SK-N-SH (cell line): Measurements from ENCODE around the gene POU2AF2. TPM values are rescaled to one million over a fixed set of nuclear protein-coding genes. Genes with fewer than 3 reads are reported as not detected.
"Not testable (repeated sequence)": the region's sequence is repeated elsewhere in the genome, so short reads cannot be mapped to it uniquely, and the experiment has no call there.

Experiments
- CTCF ChIA-PET: fragments of 300-600, 350-600 bp; formaldehyde crosslinking; extraction: SDS; loops from one replicate; lab custom pipeline; 2021; lab: Yijun Ruan, JAX
- POLR2A ChIA-PET: fragments of 350-600 bp; sonication (Branson Sonifier 250); formaldehyde crosslinking; extraction: SDS; loops from one replicate; lab custom pipeline; 2020; ENCODE audit warnings: antibody characterized with exemption, inconsistent platforms; lab: Yijun Ruan, JAX
- DNase-seq: peaks from one replicate; pipeline ENCODE4 v3.0.0; 2012
- H2AFZ ChIP-seq: fragments of 200-600 bp; sonication (generic); 2 replicates; pipeline ENCODE4 v1.8.1; 2016; ENCODE audit warnings: antibody characterized with exemption, mild to moderate bottlenecking, low read depth
- H3F3A ChIP-seq: fragments of 200-600 bp; sonication (generic); replicated peaks from 2 replicates; pipeline ENCODE3; 2016; ENCODE audit warnings: antibody characterized with exemption, mild to moderate bottlenecking; ENCODE audit not compliant: insufficient read depth
- H3K27ac ChIP-seq, 2 experiments: fragments of 200-500 bp in 1 of 2; fragments of 200-600 bp in 1 of 2; sonication (Bioruptor generic) in 1 of 2; sonication (generic), shearing (Covaris generic) in 1 of 2; 2 replicates each; pipeline versions ENCODE4 v1.5.1 to v1.6.1; 2014 to 2016; ENCODE audit warnings: low read depth in 2 of 2, inconsistent platforms in 1 of 2, low read length in 1 of 2, mild to moderate bottlenecking in 1 of 2, mixed read lengths in 1 of 2
- H3K27me3 ChIP-seq: fragments of 200-600 bp; sonication (generic), shearing (Covaris generic); 2 replicates; pipeline ENCODE4 v1.6.1; 2016; ENCODE audit warnings: mixed run types; ENCODE audit not compliant: insufficient read depth
- H3K36me3 ChIP-seq, 2 experiments: fragments of 200-500 bp in 1 of 2; fragments of 200-600 bp in 1 of 2; sonication (Bioruptor generic) in 1 of 2; sonication (generic) in 1 of 2; replicated peaks in 1 of 2; 2 replicates each; pipeline versions ENCODE3 to v1.5.1; 2014 to 2016; ENCODE audit warnings: low read length in 1 of 2, mild to moderate bottlenecking in 1 of 2; ENCODE audit not compliant: insufficient read depth in 2 of 2, control insufficient read depth in 1 of 2
- H3K4me1 ChIP-seq, 2 experiments: fragments of 200-500 bp in 1 of 2; fragments of 200-600 bp in 1 of 2; sonication (Bioruptor generic) in 1 of 2; sonication (generic), shearing (Covaris generic) in 1 of 2; 2 replicates each; pipeline versions ENCODE4 v1.5.1 to v1.6.1; 2014 to 2016; ENCODE audit warnings: low read depth in 1 of 2, low read length in 1 of 2, mixed run types in 1 of 2; ENCODE audit not compliant: insufficient read depth in 2 of 2, control insufficient read depth in 1 of 2
- H3K4me2 ChIP-seq: fragments of 200-600 bp; sonication (generic), shearing (Covaris generic); 2 replicates; pipeline ENCODE4 v1.6.1; 2017; ENCODE audit warnings: mixed run types
- H3K4me3 ChIP-seq, 2 experiments: fragments of 200-500 bp in 1 of 2; fragments of 200-600 bp in 1 of 2; sonication (Bioruptor generic) in 1 of 2; sonication (generic), shearing (Covaris generic) in 1 of 2; 2 replicates each; pipeline versions ENCODE4 v1.5.1 to v1.8.1; 2014 to 2016; ENCODE audit warnings: low read depth in 2 of 2, inconsistent platforms in 1 of 2, low read length in 1 of 2, mild to moderate bottlenecking in 1 of 2, mixed read lengths in 1 of 2, moderate library complexity in 1 of 2
- H3K79me2 ChIP-seq: fragments of 200-600 bp; sonication (generic); 2 replicates; pipeline ENCODE4 v1.8.1; 2017; ENCODE audit warnings: mild to moderate bottlenecking; ENCODE audit not compliant: insufficient read depth
- H3K9ac ChIP-seq: fragments of 200-600 bp; sonication (generic); 2 replicates; pipeline ENCODE4 v1.6.1; 2017; ENCODE audit warnings: mixed run types
- H3K9me2 ChIP-seq: fragments of 200-600 bp; sonication (generic); 2 replicates; pipeline ENCODE4 v1.6.1; 2017; ENCODE audit warnings: mixed run types
- H3K9me3 ChIP-seq: fragments of 200-600 bp; sonication (generic); 2 replicates; pipeline ENCODE4 v1.6.1; 2017; ENCODE audit warnings: mixed run types, mild to moderate bottlenecking, moderate library complexity
- H4K20me1 ChIP-seq: fragments of 200-600 bp; sonication (generic); 2 replicates; pipeline ENCODE4 v1.6.1; 2017; ENCODE audit warnings: mild to moderate bottlenecking, mixed run types; ENCODE audit not compliant: insufficient read depth
- CHD2 ChIP-seq: fragments of 150-350 bp; IDR thresholded peaks from 2 replicates; pipeline ENCODE4 v1.6.1; 2018; ENCODE audit warnings: low read length; ENCODE audit not compliant: partially characterized antibody
- CTCF ChIP-seq: fragments of 200-600 bp; sonication (generic); IDR thresholded peaks from 2 replicates; pipeline ENCODE4 v1.6.1; 2017; ENCODE audit warnings: antibody characterized with exemption, mild to moderate bottlenecking, moderate library complexity
- FOSL2 ChIP-seq: IDR thresholded peaks from 2 replicates; pipeline ENCODE4 v1.4.0; 2012; ENCODE audit warnings: low read depth, mild to moderate bottlenecking, moderate library complexity, borderline replicate concordance
- GATA2 ChIP-seq: sonication (generic); formaldehyde crosslinking; IDR thresholded peaks from 2 replicates; pipeline ENCODE4 v1.5.0; 2020; ENCODE audit warnings: mild to moderate bottlenecking, missing genetic modification reagents
- JUND ChIP-seq: IDR thresholded peaks from 2 replicates; pipeline ENCODE4 v1.4.0; 2012
- MEF2A ChIP-seq: IDR thresholded peaks from 2 replicates; pipeline ENCODE4 v1.4.0; 2012; ENCODE audit warnings: low read depth, borderline replicate concordance
- NFIC ChIP-seq: IDR thresholded peaks from 2 replicates; pipeline ENCODE4 v1.4.0; 2012; ENCODE audit warnings: borderline replicate concordance
- RAD21 ChIP-seq: IDR thresholded peaks from 2 replicates; pipeline ENCODE4 v1.6.1; 2012; ENCODE audit warnings: mild to moderate bottlenecking, low read length
- RCOR1 ChIP-seq: fragments of 150-350 bp; IDR thresholded peaks from 2 replicates; pipeline ENCODE4 v1.6.1; 2017; ENCODE audit warnings: antibody characterized with exemption, low read length
- SIN3A ChIP-seq: IDR thresholded peaks from 2 replicates; pipeline ENCODE4 v1.6.1; 2012; ENCODE audit warnings: low read depth, mild to moderate bottlenecking, low read length, moderate library complexity, borderline replicate concordance
- SMC3 ChIP-seq: IDR thresholded peaks from 2 replicates; pipeline ENCODE4 v1.6.1; 2012; ENCODE audit warnings: low read depth, low read length, improper control_type of control experiment
- TAF1 ChIP-seq: IDR thresholded peaks from 2 replicates; pipeline ENCODE4 v1.6.1; 2012; ENCODE audit warnings: low read depth, mild to moderate bottlenecking, low read length, moderate library complexity, borderline replicate concordance
- USF2 ChIP-seq: fragments of 150-350 bp; IDR thresholded peaks from 2 replicates; pipeline ENCODE4 v1.6.1; 2017; ENCODE audit warnings: antibody characterized with exemption, low read length, low read depth, borderline replicate concordance
- YY1 ChIP-seq: IDR thresholded peaks from 2 replicates; pipeline ENCODE4 v1.4.0; 2012; ENCODE audit warnings: low read depth, mild to moderate bottlenecking
- WGBS: methylation state at CpG from one replicate; pipeline ENCODE4 v1.1.6; 2017; ENCODE audit warnings: low lambda C conversion rate; 5-methylcytosine and 5-hydroxymethylcytosine counted together
- polyA plus RNA-seq, 3 experiments: library from polyadenylated mRNA; depleted of rRNA; stranded (reverse); fragments of >200 nt; gene quantifications; 2 replicates each; pipeline ENCODE4 v1.2.3, GENCODE V29; 2012

Gene POU2AF2
- polyA plus RNA-seq, 1 of the 3 experiments (the other 2 are of a cell fraction) = 0.15 TPM

DNA sequence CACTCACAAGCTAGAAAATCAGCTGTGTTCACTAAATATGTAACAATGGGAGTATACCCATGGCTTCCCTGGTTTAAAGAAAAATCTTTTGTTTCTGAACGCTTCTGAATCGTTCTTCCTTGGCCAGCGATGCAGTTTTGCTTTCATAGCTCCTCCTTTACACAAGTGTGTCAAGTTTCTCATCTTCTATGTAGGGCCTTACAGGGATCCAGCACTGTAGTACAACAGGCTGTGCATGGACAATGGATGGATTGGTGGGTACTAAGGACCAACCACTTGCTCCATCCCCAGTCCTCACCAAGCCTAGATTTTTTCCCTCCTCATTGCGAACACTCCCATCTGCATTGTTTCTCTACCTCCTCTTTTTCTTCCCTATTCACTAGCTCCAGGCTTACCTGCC is 24.3 kb upstream of the POU2AF2 start:
- Histone ChIP-seq H3K9me3 (no peaks in the 10 kb centered on the region), H2AFZ (no peak overlapping the region), H3K9me2 (no peaks in the 10 kb centered on the region), H3F3A (no peaks in the 10 kb centered on the region), H3K4me3 (no peak overlapping the region), H3K36me3 (no peaks in the 10 kb centered on the region), H3K4me2 (no peak overlapping the region), H3K79me2 (no peaks in the 10 kb centered on the region), H3K9ac (no peak overlapping the region), H3K27ac (no peak overlapping the region), H3K27me3 (no peaks in the 10 kb centered on the region), H3K4me1 (no peaks in the 10 kb centered on the region), H4K20me1 (no peaks in the 10 kb centered on the region)
- CTCF ChIA-PET = interaction anchor here (0.8 to 3.5 kb wide), 2 partner anchors 10 kb away, joined by 3 to 18 read pairs; no protein-coding TSS in a partner anchor
- POLR2A ChIA-PET = no interaction called here
- WGBS = 89% methylated on average over 4 of the region's 4 CpGs
- no peak for DNase-seq
- TF ChIP-seq TAF1 (no peak), GATA2 (CRISPR knock-in tag) (no peak), USF2 (no peak), SMC3 (no peak), YY1 (no peak), NFIC (no peak), JUND (no peak), RCOR1 (no peak), CTCF (no peak), FOSL2 (no peak), SIN3A (no peak), MEF2A (no peak), RAD21 (no peak), CHD2 (no peak)

DNA sequence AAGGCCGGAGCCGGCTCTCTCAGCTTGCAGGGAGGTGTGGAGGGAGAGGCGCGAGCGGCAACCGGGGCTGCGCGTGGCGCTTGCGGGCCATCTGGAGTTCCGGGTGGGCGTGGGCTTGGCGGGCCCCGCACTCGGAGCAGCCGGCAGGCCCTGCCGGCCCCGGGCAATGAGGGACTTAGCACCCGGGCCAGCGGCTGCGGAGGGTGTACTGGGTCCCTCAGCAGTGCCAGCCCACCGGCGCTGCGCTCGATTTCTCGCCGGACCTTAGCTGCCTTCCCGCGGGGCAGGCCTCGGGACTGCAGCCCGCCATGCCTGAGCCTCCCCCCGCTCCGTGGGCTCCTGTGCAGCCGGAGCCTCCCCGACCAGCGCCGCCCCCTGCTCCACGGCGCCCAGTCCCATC is 23.6 kb upstream of the POU2AF2 start:
- H3F3A ChIP-seq, H3K27ac ChIP-seq, H3K4me1 ChIP-seq, H3K36me3 ChIP-seq, H3K9ac ChIP-seq, POLR2A ChIA-PET, DNase-seq, H3K9me2 ChIP-seq, H4K20me1 ChIP-seq, H3K9me3 ChIP-seq, H3K79me2 ChIP-seq, H3K27me3 ChIP-seq, H3K4me2 ChIP-seq, H2AFZ ChIP-seq, H3K4me3 ChIP-seq: not testable (repeated sequence)
- CTCF ChIA-PET = interaction anchor here (0.7 to 3.5 kb wide), 2 partner anchors 9 to 782 kb away, joined by 3 to 18 read pairs; no protein-coding TSS in a partner anchor
- 100% methylated on average over 2 of the region's 39 CpGs for WGBS

DNA sequence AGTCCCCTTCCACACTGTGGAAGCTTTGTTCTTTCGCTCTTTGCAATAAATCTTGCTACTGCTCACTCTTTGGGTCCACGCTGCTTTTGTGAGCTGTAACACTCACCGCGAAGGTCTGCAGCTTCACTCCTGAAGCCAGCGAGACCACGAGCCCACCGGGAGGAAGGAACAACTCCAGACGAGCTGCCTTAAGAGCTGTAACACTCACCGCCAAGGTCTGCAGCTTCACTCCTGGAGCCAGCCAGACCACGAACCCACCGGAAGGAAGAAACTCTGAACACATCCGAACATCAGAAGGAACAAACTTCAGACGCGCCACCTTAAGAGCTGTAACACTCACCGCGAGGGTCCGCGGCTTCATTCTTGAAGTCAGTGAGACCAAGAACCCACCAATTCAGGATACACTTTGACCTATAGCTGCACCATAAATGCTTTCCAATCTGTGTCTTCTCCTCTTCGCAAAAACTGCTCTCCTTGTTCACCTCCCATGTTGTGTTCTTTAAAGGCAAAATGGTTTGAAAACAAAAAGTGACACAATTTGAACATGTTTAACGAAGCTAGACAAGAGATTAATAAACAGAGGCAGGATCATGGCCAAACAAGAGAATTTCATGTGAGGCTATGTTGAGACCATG is 22.6 kb upstream of the POU2AF2 start:
- H3K9me3 ChIP-seq, H3K4me2 ChIP-seq, H3K79me2 ChIP-seq, H3K27me3 ChIP-seq, POLR2A ChIA-PET, H3K27ac ChIP-seq, H2AFZ ChIP-seq, H4K20me1 ChIP-seq, H3F3A ChIP-seq, DNase-seq, H3K4me1 ChIP-seq, H3K36me3 ChIP-seq, H3K9ac ChIP-seq, H3K4me3 ChIP-seq, H3K9me2 ChIP-seq: not testable (repeated sequence)
- CTCF ChIA-PET = interaction anchor here (0.7 to 3.5 kb wide), 2 partner anchors 8 to 783 kb away, joined by 3 to 18 read pairs; no protein-coding TSS in a partner anchor
- 89% methylated on average over 13 of the region's 20 CpGs for WGBS
